RWPE2 (cell line): ENCODE data around the gene RSPRY1.

Source experiments
- ATAC-seq: fragments of 200-7000 bp; cut with Tn5 transposase; 3 replicates; pipeline ENCODE4 v1.9.1; 2021; ENCODE audit warnings: low read depth
- DNase-seq: peaks from one replicate; pipeline ENCODE4 v3.0.0-alpha.2; 2020; ENCODE audit warnings: low spot score
- H3K27ac ChIP-seq: fragments of 450-650 bp; 2 replicates; pipeline ENCODE4 v1.5.1; 2017; ENCODE audit warnings: mild to moderate bottlenecking; ENCODE audit not compliant: poor library complexity, severe bottlenecking
- H3K27me3 ChIP-seq: fragments of 250-450 bp; sonication (Bioruptor Pico); 2 replicates; pipeline ENCODE4 v1.5.1; 2021; ENCODE audit warnings: mild to moderate bottlenecking, moderate library complexity; ENCODE audit not compliant: insufficient read depth, poor library complexity, severe bottlenecking
- H3K36me3 ChIP-seq: fragments of 250-450 bp; sonication (Bioruptor Pico); 2 replicates; pipeline ENCODE4 v1.5.1; 2020; ENCODE audit warnings: low read depth, mild to moderate bottlenecking, moderate library complexity
- H3K4me1 ChIP-seq: fragments of 250-450 bp; sonication (Bioruptor Pico); 2 replicates; pipeline ENCODE4 v1.5.1; 2021; ENCODE audit warnings: mild to moderate bottlenecking, moderate library complexity; ENCODE audit not compliant: insufficient read depth, poor library complexity, severe bottlenecking
- H3K4me3 ChIP-seq: fragments of 250-450 bp; sonication (Bioruptor Pico); 2 replicates; pipeline ENCODE4 v1.5.1; 2021; ENCODE audit warnings: mild to moderate bottlenecking, moderate library complexity; ENCODE audit not compliant: severe bottlenecking
- H3K9me3 ChIP-seq: fragments of 250-450 bp; sonication (Bioruptor Pico); 2 replicates; pipeline ENCODE4 v1.5.1; 2021; ENCODE audit warnings: mild to moderate bottlenecking, moderate library complexity; ENCODE audit not compliant: severe bottlenecking
- CTCF ChIP-seq: fragments of 450-650 bp; IDR thresholded peaks from one replicate; pipeline ENCODE4 v1.5.1; 2017; ENCODE audit warnings: mild to moderate bottlenecking, moderate library complexity; ENCODE audit not compliant: poor library complexity, severe bottlenecking

The RSPRY1 gene

DNA sequence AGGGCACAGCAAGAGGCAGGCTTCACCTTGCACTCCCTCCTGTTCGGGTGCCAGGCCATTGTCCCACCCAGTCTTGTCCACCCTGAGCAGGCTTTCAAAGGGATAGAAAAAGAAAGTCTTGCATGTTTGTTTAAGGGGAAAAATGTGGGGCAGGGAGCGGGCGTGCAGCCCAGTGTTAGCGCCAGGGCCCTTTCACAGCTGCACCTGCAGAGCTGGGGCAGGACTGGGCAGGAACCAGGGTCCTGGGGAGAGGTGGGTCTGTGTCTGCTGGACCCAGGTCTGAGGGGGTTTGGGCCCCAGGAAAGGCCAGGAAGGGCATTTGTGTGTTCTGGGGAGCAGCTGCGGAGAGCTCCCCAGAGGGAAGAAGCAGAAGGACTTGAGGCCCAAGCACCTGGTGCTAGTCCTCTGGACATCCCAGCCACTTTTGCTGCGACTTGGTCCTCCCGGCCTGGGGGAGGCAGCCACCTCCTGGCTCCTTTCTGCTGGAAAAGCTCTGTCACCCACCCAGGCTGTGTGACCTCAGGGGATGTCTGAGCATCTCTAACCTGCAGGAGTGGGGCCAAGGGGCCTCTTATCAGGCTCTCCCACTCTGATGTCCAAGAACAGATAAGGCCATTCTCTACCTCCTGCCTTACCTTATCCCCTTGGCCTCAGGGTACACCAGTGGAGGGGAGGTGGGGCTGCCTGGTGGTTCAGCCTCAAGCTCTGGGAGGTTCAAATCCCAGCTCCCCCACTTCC lies 45.0 kb upstream of the RSPRY1 start:
- no peak overlapping the region for H3K4me3 ChIP-seq
- no peak for ATAC-seq

DNA sequence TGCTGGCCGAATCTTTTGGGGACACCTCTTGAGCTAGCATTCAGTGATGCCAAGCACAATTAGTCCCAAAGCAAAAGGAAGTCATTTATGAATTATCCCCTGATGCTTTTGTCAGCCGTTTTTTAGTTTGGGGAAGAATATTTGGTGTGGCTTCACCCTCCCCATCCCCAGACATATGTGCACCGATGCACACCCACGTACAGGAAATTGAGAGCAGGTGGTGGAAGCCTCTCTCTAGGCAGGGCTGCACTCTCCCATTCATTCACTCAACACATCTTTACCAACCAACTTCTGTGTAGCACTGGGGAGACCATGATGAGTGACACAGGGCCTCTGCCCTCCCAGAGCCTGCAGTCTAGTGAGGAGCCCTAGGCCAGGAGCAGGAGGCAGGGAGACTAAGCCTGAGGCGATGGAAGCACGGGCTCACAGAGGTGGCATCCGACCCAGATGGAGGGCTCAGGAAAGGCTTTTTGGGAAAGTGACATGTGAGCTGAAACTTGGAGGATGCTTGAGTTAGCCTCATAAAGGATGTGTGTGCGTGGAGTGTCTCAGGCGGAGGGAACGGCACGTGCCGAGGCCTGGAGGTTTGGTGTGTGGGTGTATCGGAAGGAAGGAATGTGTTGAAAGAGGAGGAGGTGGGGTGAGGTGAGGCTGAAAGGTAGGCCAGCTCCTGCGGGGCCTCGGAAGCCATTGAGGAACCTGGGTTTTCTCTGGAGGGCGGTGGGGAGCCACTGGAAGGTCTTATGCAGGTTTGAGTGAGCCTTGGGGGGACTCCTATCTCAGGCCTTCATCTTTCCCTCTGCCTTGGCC lies 44.1 kb upstream of the RSPRY1 start:
- DNase-seq (no peak), ATAC-seq (no peak)
- Histone ChIP-seq H3K4me3 (no peak overlapping the region), H3K9me3 (no peaks in the 10 kb centered on the region), H3K27me3 (no peaks in the 10 kb centered on the region), H3K36me3 (no peaks in the 10 kb centered on the region), H3K27ac (no peak overlapping the region), H3K4me1 (peaks cover 12% of the 10 kb centered on the region)
- TF ChIP-seq CTCF: no peak

More for the DNA sequence above, 45.0 kb upstream of the RSPRY1 start:
- Histone ChIP-seq H3K9me3 (no peaks in the 10 kb centered on the region), H3K36me3 (no peaks in the 10 kb centered on the region), H3K27ac (peak overlapping the region; percentile 42), H3K4me1 (peaks cover 12% of the 10 kb centered on the region), H3K27me3 (no peaks in the 10 kb centered on the region)
- no peak for TF ChIP-seq CTCF
- no peak for DNase-seq

DNA sequence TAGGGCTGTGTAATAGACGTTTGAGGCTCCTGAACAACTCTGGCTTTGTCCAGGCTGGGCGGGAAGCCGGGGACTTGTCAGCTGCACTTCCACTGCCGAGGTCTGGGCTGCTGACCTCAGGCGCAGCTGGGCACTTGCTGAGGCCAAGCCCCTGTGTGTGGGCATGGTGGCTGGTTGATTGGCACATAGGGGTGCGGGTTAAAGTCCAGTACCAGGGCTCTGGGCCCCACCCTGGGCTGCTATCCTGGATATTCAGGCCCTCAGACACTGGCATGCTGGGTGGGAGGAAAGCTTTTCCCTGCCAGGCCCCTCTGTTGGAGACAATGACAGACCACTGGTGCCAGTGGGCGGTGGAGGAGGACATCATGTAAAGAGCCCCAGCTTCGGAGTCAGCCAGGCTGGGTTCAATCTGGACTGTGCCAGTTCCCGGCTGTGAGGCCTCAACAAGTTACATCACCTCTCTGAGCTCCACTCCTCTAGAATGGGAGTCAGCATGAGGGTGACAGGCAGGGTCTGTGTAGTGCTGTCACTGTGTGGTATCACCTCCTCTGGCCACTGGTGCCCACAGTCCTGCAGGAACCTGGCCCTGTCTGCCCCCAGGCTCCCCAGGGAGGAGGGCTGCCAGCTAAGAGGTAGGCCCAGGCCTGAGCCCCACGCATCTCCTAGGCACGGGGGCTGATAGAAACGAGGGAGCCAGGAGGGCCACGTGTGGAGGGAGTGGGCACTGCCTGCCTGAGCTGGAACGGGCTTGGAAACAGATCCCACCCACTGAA lies 42.8 kb upstream of the RSPRY1 start:
- H3K9me3 ChIP-seq: no peaks in the 10 kb centered on the region
- ATAC-seq: no peak
- no peak overlapping the region for H3K4me3 ChIP-seq
- H3K4me1 ChIP-seq: peaks cover 21% of the 10 kb centered on the region
- DNase-seq: no peak
- H3K36me3 ChIP-seq: no peaks in the 10 kb centered on the region
- H3K27me3 ChIP-seq: no peaks in the 10 kb centered on the region
- no peak for TF ChIP-seq CTCF
- H3K27ac ChIP-seq: no peak overlapping the region

DNA sequence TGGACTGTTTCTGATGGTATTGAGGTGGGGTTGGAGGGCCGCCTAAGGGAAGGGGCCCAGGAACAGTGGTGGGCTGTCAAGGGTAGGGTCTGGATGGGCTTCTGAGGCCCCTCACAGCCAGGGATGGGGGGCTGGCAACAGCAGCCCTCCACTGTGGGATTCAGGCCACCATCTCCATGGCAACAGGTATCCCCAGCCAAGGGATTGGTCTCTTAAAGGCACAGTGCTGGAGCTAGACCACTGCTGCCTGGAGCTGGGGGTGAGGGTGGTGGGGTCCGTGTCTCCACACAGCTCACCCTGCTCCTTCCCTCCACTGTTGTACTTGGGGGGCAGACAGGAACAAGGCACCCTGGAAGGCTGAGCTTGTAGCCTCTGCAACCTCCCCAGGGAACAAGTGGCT lies 42.1 kb upstream of the RSPRY1 start:
- Histone ChIP-seq H3K4me1 (peaks cover 21% of the 10 kb centered on the region), H3K36me3 (no peaks in the 10 kb centered on the region), H3K4me3 (no peak overlapping the region), H3K27ac (no peak overlapping the region), H3K27me3 (no peaks in the 10 kb centered on the region), H3K9me3 (no peaks in the 10 kb centered on the region)
- TF ChIP-seq CTCF: no peak
- DNase-seq (no peak), ATAC-seq (no peak)
